HG02973 (cell line): Measurements from ENCODE around the gene ALMS1.
"Not testable (repeated sequence)": the region's sequence is repeated elsewhere in the genome, so short reads cannot be mapped to it uniquely, and the experiment has no call there.

Source experiments
- ATAC-seq: cut with Tn5 transposase; IDR thresholded peaks from one replicate; pipeline ENCODE4 v1.9.1; 2021; ENCODE audit warnings: moderate library complexity; ENCODE audit not compliant: unreplicated experiment

The ALMS1 gene

GRCh38 chr2:73489053-73489452 lies 103.4 kb downstream of the ALMS1 start:
- no peak for ATAC-seq

GRCh38 chr2:73494031-73494430 lies 108.4 kb downstream of the ALMS1 start:
- no peak for ATAC-seq

GRCh38 chr2:73503992-73504570 lies 118.4 kb downstream of the ALMS1 start:
- ATAC-seq, result no peak

GRCh38 chr2:73504850-73505249 lies 119.2 kb downstream of the ALMS1 start:
- not testable (repeated sequence) for ATAC-seq

- not testable (repeated sequence) for ATAC-seq
Measured at GRCh38 chr2:73510470-73510869, 124.8 kb downstream of the ALMS1 start.

GRCh38 chr2:73516033-73516432 lies 130.4 kb downstream of the ALMS1 start:
- no peak for ATAC-seq

GRCh38 chr2:73528688-73529087 lies 143.1 kb downstream of the ALMS1 start:
- ATAC-seq, result no peak

GRCh38 chr2:73530773-73531172 lies 145.1 kb downstream of the ALMS1 start:
- not testable (repeated sequence) for ATAC-seq

- no peak for ATAC-seq
Measured at GRCh38 chr2:73532381-73532780, 146.7 kb downstream of the ALMS1 start.

- ATAC-seq, result no peak
Measured at GRCh38 chr2:73536133-73536840, 150.7 kb downstream of the ALMS1 start.

GRCh38 chr2:73560875-73561274 lies 175.2 kb downstream of the ALMS1 start:
- not testable (repeated sequence) for ATAC-seq

GRCh38 chr2:73561422-73561821 lies 175.8 kb downstream of the ALMS1 start:
- ATAC-seq, result no peak

- ATAC-seq, result no peak
Measured at GRCh38 chr2:73564986-73565385, 179.3 kb downstream of the ALMS1 start.

- ATAC-seq, result no peak
Measured at GRCh38 chr2:73566288-73566878, 180.7 kb downstream of the ALMS1 start.

GRCh38 chr2:73575261-73575660 lies 189.6 kb downstream of the ALMS1 start:
- no peak for ATAC-seq

- no peak for ATAC-seq
Measured at GRCh38 chr2:73582364-73582763, 196.7 kb downstream of the ALMS1 start.

- no peak for ATAC-seq
Measured at GRCh38 chr2:73588177-73588576, 202.5 kb downstream of the ALMS1 start.

GRCh38 chr2:73593680-73594079 lies 208.0 kb downstream of the ALMS1 start:
- no peak for ATAC-seq

- ATAC-seq, result no peak
Measured at GRCh38 chr2:73594251-73594650, 208.6 kb downstream of the ALMS1 start.

GRCh38 chr2:73601780-73602179 lies 216.1 kb downstream of the ALMS1 start:
- no peak for ATAC-seq

- peak; percentile 64 for ATAC-seq
Measured at GRCh38 chr2:73603099-73603588, 217.5 kb downstream of the ALMS1 start.

- not testable (repeated sequence) for ATAC-seq
Measured at GRCh38 chr2:73604589-73604988, 219.0 kb downstream of the ALMS1 start.
